GM12891 (cell line): ENCODE measurements around the gene EIF4G3.
A peak's percentile ranks its signal among the peaks of the same experiment; 100 is the strongest.
"Not testable (repeated sequence)": the region's sequence is repeated elsewhere in the genome, so short reads cannot be mapped to it uniquely, and the experiment has no call there.

Experiments used
- DNase-seq: peaks from one replicate; pipeline ENCODE4 v3.0.0; 2011; ENCODE audit warnings: low spot score; ENCODE audit not compliant: insufficient read length
- FAIRE-seq: peaks from 2 replicates; lab custom pipeline; 2011; peaks lifted over from hg19 to GRCh38; lab: Jason Lieb, UNC
- PAX5 ChIP-seq: IDR thresholded peaks from 2 replicates; pipeline ENCODE4 v1.6.1; 2011; ENCODE audit warnings: low read length, moderate library complexity, mild to moderate bottlenecking; ENCODE audit not compliant: insufficient read depth, severe bottlenecking
- POLR2A ChIP-seq: IDR thresholded peaks from 2 replicates; pipeline ENCODE4 v1.6.1; 2011; ENCODE audit warnings: low read depth, low read length, control low read depth
- POLR2AphosphoS5 ChIP-seq: IDR thresholded peaks from 2 replicates; pipeline ENCODE4 v1.6.1; 2011; ENCODE audit warnings: low read depth, low read length, control low read depth
- POU2F2 ChIP-seq: IDR thresholded peaks from 2 replicates; pipeline ENCODE4 v1.6.1; 2011; ENCODE audit warnings: low read depth, mild to moderate bottlenecking, control low read depth, low read length, moderate library complexity
- SPI1 ChIP-seq: IDR thresholded peaks from 2 replicates; pipeline ENCODE4 v1.6.1; 2011; ENCODE audit warnings: low read depth, low read length, control low read depth
- TAF1 ChIP-seq: IDR thresholded peaks from 2 replicates; pipeline ENCODE4 v1.6.1; 2011; ENCODE audit warnings: low read depth, low read length, control low read depth

The EIF4G3 gene

GRCh38 chr1:20873311-20873710 lies 303.4 kb downstream of the EIF4G3 start:
- TF ChIP-seq PAX5 (no peak), POLR2A (no peak), SPI1 (no peak), POU2F2 (no peak), TAF1 (no peak), POLR2AphosphoS5 (no peak)
- no peak for FAIRE-seq

GRCh38 chr1:20871419-20871818 lies 305.3 kb downstream of the EIF4G3 start:
- FAIRE-seq: no peak
- no peak for DNase-seq
- TF ChIP-seq POLR2A (no peak), TAF1 (no peak), SPI1 (no peak), PAX5 (no peak), POLR2AphosphoS5 (no peak), POU2F2 (no peak)

More at GRCh38 chr1:20873311-20873710, 303.4 kb downstream of the EIF4G3 start:
- no peak for DNase-seq

GRCh38 chr1:20870718-20871117 lies 306.0 kb downstream of the EIF4G3 start:
- DNase-seq: no peak
- no peak for TF ChIP-seq PAX5
- TF ChIP-seq POLR2A: no peak
- no peak for TF ChIP-seq SPI1
- TF ChIP-seq TAF1: no peak
- no peak for TF ChIP-seq POU2F2
- no peak for TF ChIP-seq POLR2AphosphoS5
- FAIRE-seq: no peak

- no peak for DNase-seq
- peak; percentile 26 for FAIRE-seq
- TF ChIP-seq SPI1 (no peak), PAX5 (no peak), POLR2A (no peak), POU2F2 (no peak)
These were observed 308.4 kb downstream of the EIF4G3 start for GRCh38 chr1:20868263-20868662.

GRCh38 chr1:20867847-20868246 lies 308.9 kb downstream of the EIF4G3 start:
- DNase-seq: no peak
- TF ChIP-seq PAX5 (no peak), TAF1 (no peak), POLR2AphosphoS5 (no peak), POLR2A (no peak), SPI1 (no peak), POU2F2 (no peak)
- no peak for FAIRE-seq

GRCh38 chr1:20867062-20867461 lies 309.6 kb downstream of the EIF4G3 start:
- FAIRE-seq (no peak), DNase-seq (no peak)
- no peak for TF ChIP-seq SPI1
- TF ChIP-seq TAF1: no peak
- no peak for TF ChIP-seq PAX5
- TF ChIP-seq POLR2AphosphoS5: no peak
- no peak for TF ChIP-seq POLR2A
- TF ChIP-seq POU2F2: no peak

- FAIRE-seq (no peak), DNase-seq (no peak)
- TF ChIP-seq PAX5: no peak
- TF ChIP-seq POLR2AphosphoS5: no peak
- no peak for TF ChIP-seq SPI1
These were observed 311.7 kb downstream of the EIF4G3 start for GRCh38 chr1:20865001-20865400.

- DNase-seq (no peak), FAIRE-seq (no peak)
- TF ChIP-seq TAF1: no peak
- no peak for TF ChIP-seq PAX5
- TF ChIP-seq POLR2AphosphoS5: no peak
- no peak for TF ChIP-seq POU2F2
- TF ChIP-seq POLR2A: no peak
- no peak for TF ChIP-seq SPI1
These were observed 322.2 kb downstream of the EIF4G3 start for GRCh38 chr1:20854529-20854928.

GRCh38 chr1:20851791-20852190 lies 324.9 kb downstream of the EIF4G3 start:
- not testable (repeated sequence) for DNase-seq

GRCh38 chr1:20850021-20850420 lies 326.7 kb downstream of the EIF4G3 start:
- no peak for DNase-seq
- FAIRE-seq: no peak

More at GRCh38 chr1:20851791-20852190, 324.9 kb downstream of the EIF4G3 start:
- not testable (repeated sequence) for FAIRE-seq

GRCh38 chr1:20849100-20849499 lies 327.6 kb downstream of the EIF4G3 start:
- DNase-seq (no peak), FAIRE-seq (no peak)
- no peak for TF ChIP-seq POLR2AphosphoS5
- TF ChIP-seq SPI1: no peak
- TF ChIP-seq POU2F2: no peak
- no peak for TF ChIP-seq PAX5
- TF ChIP-seq TAF1: no peak
- TF ChIP-seq POLR2A: no peak

More at GRCh38 chr1:20850021-20850420, 326.7 kb downstream of the EIF4G3 start:
- TF ChIP-seq POLR2AphosphoS5: no peak
- TF ChIP-seq SPI1: no peak
- TF ChIP-seq TAF1: no peak
- no peak for TF ChIP-seq POLR2A
- no peak for TF ChIP-seq POU2F2
- TF ChIP-seq PAX5: no peak

GRCh38 chr1:20848162-20848561 lies 328.5 kb downstream of the EIF4G3 start:
- TF ChIP-seq SPI1: no peak
- no peak for TF ChIP-seq TAF1
- no peak for TF ChIP-seq PAX5
- TF ChIP-seq POLR2AphosphoS5: no peak
- TF ChIP-seq POU2F2: no peak
- TF ChIP-seq POLR2A: no peak
- DNase-seq: no peak
- FAIRE-seq: no peak

- FAIRE-seq (no peak), DNase-seq (no peak)
- TF ChIP-seq PAX5: no peak
- TF ChIP-seq TAF1: no peak
- TF ChIP-seq POLR2AphosphoS5: no peak
- TF ChIP-seq POLR2A: no peak
- TF ChIP-seq POU2F2: no peak
- no peak for TF ChIP-seq SPI1
These were observed 329.1 kb downstream of the EIF4G3 start for GRCh38 chr1:20847611-20848080.
